ENCODE results near the gene TMEM117.

The TMEM117 gene

GRCh38 chr12:44385964-44386363 lies 550.1 kb downstream of the TMEM117 start:
- no peak for TF ChIP-seq CTCF (conservative IDR thresholded peaks at IDR 0.05; ENCODE audit: low read depth, low read length)
- H3K4me3 ChIP-seq (ENCODE audit: low read depth, low read length): no peak overlapping the region
- DNase-seq (ENCODE audit: low read depth): no peak

GRCh38 chr12:44387581-44387980 lies 551.7 kb downstream of the TMEM117 start:
- TF ChIP-seq CTCF (conservative IDR thresholded peaks at IDR 0.05; ENCODE audit: low read depth, low read length): no peak
- DNase-seq (ENCODE audit: low read depth): no peak
- H3K4me3 ChIP-seq (ENCODE audit: low read depth, low read length): no peak overlapping the region

GRCh38 chr12:44389038-44389437 lies 553.2 kb downstream of the TMEM117 start:
- TF ChIP-seq CTCF (conservative IDR thresholded peaks at IDR 0.05; ENCODE audit: low read depth, low read length): no peak
- H3K4me3 ChIP-seq (ENCODE audit: low read depth, low read length): no peak overlapping the region
- DNase-seq (ENCODE audit: low read depth): no peak

- no peak overlapping the region for H3K4me3 ChIP-seq (ENCODE audit: low read depth, low read length)
- no peak for DNase-seq (ENCODE audit: low read depth)
- TF ChIP-seq CTCF (conservative IDR thresholded peaks at IDR 0.05; ENCODE audit: low read depth, low read length): no peak
Observed at GRCh38 chr12:44389896-44390295, 554.0 kb downstream of the TMEM117 start.

GRCh38 chr12:44397631-44398030 lies 561.8 kb downstream of the TMEM117 start:
- no peak for TF ChIP-seq CTCF (conservative IDR thresholded peaks at IDR 0.05; ENCODE audit: low read depth, low read length)
- no peak overlapping the region for H3K4me3 ChIP-seq (ENCODE audit: low read depth, low read length)
- DNase-seq (ENCODE audit: low read depth): no peak

GRCh38 chr12:44403185-44403584 lies 567.3 kb downstream of the TMEM117 start:
- H3K4me3 ChIP-seq (ENCODE audit: low read depth, low read length): no peak overlapping the region
- no peak for DNase-seq (ENCODE audit: low read depth)
- TF ChIP-seq CTCF (conservative IDR thresholded peaks at IDR 0.05; ENCODE audit: low read depth, low read length): no peak

- no peak overlapping the region for H3K4me3 ChIP-seq (ENCODE audit: low read depth, low read length)
- no peak for DNase-seq (ENCODE audit: low read depth)
- TF ChIP-seq CTCF (conservative IDR thresholded peaks at IDR 0.05; ENCODE audit: low read depth, low read length): no peak
Observed at GRCh38 chr12:44405297-44405696, 569.4 kb downstream of the TMEM117 start.
